Liver (tissue), 3 donors: ENCODE data around the gene SLC38A11.

Experiments used
- CTCF ChIP-seq: fragments of 150-350 bp; IDR thresholded peaks from 2 replicates; pipeline ENCODE4 v1.5.1; 2017; ENCODE audit warnings: improper control_type of control experiment, low read depth, low read length; ENCODE audit not compliant: missing input control
- GABPA ChIP-seq, 2 donors: IDR thresholded peaks in 1 of 2; conservative IDR thresholded peaks in 1 of 2; 2 replicates each; pipeline ENCODE4 v1.6.1; 2016; ENCODE audit warnings: antibody characterized with exemption in 2 of 2, mild to moderate bottlenecking in 1 of 2, moderate library complexity in 1 of 2
- JUND ChIP-seq, 2 donors: IDR thresholded peaks; 2 replicates each; pipeline ENCODE4 v1.6.1; 2016; ENCODE audit warnings: antibody characterized with exemption in 2 of 2
- MAX ChIP-seq: IDR thresholded peaks from 2 replicates; pipeline ENCODE4 v1.6.1; 2016; ENCODE audit warnings: antibody characterized with exemption
- REST ChIP-seq: IDR thresholded peaks from 2 replicates; pipeline ENCODE4 v1.6.1; 2016; ENCODE audit warnings: antibody characterized with exemption, mild to moderate bottlenecking
- RXRA ChIP-seq, 2 donors: IDR thresholded peaks; 2 replicates each; pipeline ENCODE4 v1.6.1; 2017 to 2018; ENCODE audit warnings: antibody characterized with exemption in 2 of 2, mild to moderate bottlenecking in 1 of 2
- SP1 ChIP-seq: IDR thresholded peaks from 2 replicates; pipeline ENCODE4 v1.6.1; 2018; ENCODE audit warnings: antibody characterized with exemption, mild to moderate bottlenecking
- donor health status: healthy.
- donor health status: healthy.

GRCh38 chr2:164847981-164848741 is 107.2 kb downstream of the SLC38A11 start:
- TF ChIP-seq CTCF (no peak), GABPA (IDR thresholded peaks at IDR 0.05 in 1 of 2, conservative IDR thresholded peaks at IDR 0.05 in 1 of 2) (no peak), RXRA (IDR thresholded peaks at IDR 0.05) (no peak), SP1 (no peak), MAX (no peak), REST (no peak), JUND (IDR thresholded peaks at IDR 0.05) (no peak)
